ENCODE results near the gene VWA1.
"Not testable (repeated sequence)": the region's sequence is repeated elsewhere in the genome, so short reads cannot be mapped to it uniquely, and the experiment has no call there.

Gene VWA1

DNA sequence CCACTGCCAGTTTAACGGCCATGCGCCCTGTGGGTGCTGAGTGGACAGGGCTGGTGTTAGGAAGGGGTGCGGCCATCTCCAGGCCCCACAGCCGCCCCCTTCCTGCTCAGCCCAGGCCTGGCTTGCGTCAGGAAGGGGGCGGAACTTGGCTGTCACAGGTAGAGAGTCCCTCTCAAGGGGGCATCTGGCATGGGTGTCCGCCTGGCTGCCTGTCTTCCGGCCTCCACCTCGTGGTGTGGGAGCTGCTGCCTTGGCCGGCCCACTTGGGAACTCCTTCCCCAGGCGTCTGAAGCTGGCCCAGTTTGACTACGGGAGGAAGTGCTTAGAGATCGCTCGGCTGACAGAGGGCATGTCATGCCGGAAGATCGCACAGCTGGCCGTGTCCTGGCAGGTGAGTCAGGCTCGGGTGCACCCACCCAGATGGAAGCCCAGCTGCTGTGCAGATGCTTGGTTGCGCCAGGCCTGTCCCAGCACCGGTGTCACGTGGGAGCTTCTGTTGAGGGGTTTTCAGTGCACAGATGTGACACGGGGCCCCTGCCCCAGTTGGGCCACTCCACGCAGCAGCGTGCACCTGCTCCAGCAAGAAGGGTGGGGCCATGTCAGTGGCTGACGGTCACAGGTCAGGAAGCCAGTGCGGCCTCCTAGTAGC, 27.0 kb downstream of the VWA1 start:
- 92 to 94% methylated on average over 25 of the region's 26 CpGs for WGBS, 2 experiments (ENCODE audit: insufficient coverage in 2 of 2)
- Histone ChIP-seq H3K36me3 (ENCODE audit: control insufficient read depth, insufficient read depth, low read length) (no peaks in the 10 kb centered on the region), H3K4me3 (ENCODE audit: extremely low read depth, insufficient read depth, low read length, poor library complexity, severe bottlenecking) (no peak overlapping the region), H3K27ac (ENCODE audit: low read depth, low read length, severe bottlenecking) (no peak overlapping the region), H3K9me3 (ENCODE audit: control insufficient read depth, low read length) (no peaks in the 10 kb centered on the region), H3K4me1 (ENCODE audit: control insufficient read depth, insufficient read depth, low read length, poor library complexity, severe bottlenecking) (no peaks in the 10 kb centered on the region)

GRCh38 chr1:1463312-1463711, 27.8 kb downstream of the VWA1 start:
- H3K9me3 ChIP-seq (ENCODE audit: control insufficient read depth, low read length): no peaks in the 10 kb centered on the region
- no peak overlapping the region for H3K27ac ChIP-seq (ENCODE audit: low read depth, low read length, severe bottlenecking)
- no peaks in the 10 kb centered on the region for H3K4me1 ChIP-seq (ENCODE audit: control insufficient read depth, insufficient read depth, low read length, poor library complexity, severe bottlenecking)
- H3K36me3 ChIP-seq (ENCODE audit: control insufficient read depth, insufficient read depth, low read length): no peaks in the 10 kb centered on the region
- no peak overlapping the region for H3K4me3 ChIP-seq (ENCODE audit: extremely low read depth, insufficient read depth, low read length, poor library complexity, severe bottlenecking)
- WGBS, 2 experiments (ENCODE audit: insufficient coverage in 2 of 2): 94 to 95% methylated on average over 4 to 6 of the region's 7 CpGs

DNA sequence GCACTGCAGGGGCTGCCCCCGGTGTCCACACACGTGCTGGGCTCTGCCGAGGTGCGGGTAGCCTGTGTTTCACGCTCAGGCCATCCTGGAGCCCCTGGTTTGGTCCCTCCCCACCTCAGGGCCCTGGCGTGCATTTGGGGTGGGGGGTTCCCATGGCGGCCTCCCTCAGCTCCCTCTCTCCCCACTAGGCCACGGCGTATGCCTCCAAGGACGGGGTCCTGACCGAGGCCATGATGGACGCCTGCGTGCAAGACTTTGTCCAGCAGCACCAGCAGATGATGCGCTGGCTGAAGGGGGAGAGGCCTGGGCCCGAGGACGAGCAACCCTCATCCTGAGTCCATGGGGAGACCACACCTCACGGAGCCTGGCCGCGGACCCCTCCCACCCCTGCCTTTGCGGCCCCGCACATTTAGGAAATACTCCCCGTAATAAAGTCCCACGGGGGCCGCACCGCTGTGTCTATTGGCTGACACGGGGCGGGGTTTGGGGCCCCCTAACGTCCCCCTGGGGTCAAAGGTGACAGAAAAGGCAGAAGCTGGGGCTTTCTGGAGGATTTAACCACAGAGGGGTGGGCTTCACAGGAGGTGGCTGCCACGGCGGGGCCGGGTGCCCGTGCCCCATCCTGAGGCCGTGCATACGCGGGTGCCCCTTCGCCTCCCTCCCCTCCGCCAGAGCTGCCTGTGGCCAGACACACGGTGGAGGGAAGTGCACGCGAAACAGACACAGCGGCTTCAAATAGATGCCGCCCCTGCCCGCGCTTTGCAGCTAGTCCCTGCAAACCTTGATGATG, 32.9 kb downstream of the VWA1 start:
- WGBS, 2 experiments (ENCODE audit: insufficient coverage in 2 of 2): 94% methylated on average over 7 to 10 of the region's 44 CpGs
- not testable (repeated sequence) for H3K27ac ChIP-seq (ENCODE audit: low read depth, low read length, severe bottlenecking); H3K9me3 ChIP-seq (ENCODE audit: control insufficient read depth, low read length); H3K36me3 ChIP-seq (ENCODE audit: control insufficient read depth, insufficient read depth, low read length); H3K4me1 ChIP-seq (ENCODE audit: control insufficient read depth, insufficient read depth, low read length, poor library complexity, severe bottlenecking); H3K4me3 ChIP-seq (ENCODE audit: extremely low read depth, insufficient read depth, low read length, poor library complexity, severe bottlenecking)

GRCh38 chr1:1470626-1471388, 35.3 kb downstream of the VWA1 start:
- 28 to 33% methylated on average over 11 to 12 of the region's 16 CpGs for WGBS, 2 experiments (ENCODE audit: insufficient coverage in 2 of 2)
- Histone ChIP-seq H3K4me1 (ENCODE audit: control insufficient read depth, insufficient read depth, low read length, poor library complexity, severe bottlenecking) (peaks cover 5% of the 10 kb centered on the region), H3K36me3 (ENCODE audit: control insufficient read depth, insufficient read depth, low read length) (peaks cover 11% of the 10 kb centered on the region), H3K4me3 (ENCODE audit: extremely low read depth, insufficient read depth, low read length, poor library complexity, severe bottlenecking) (peak overlapping the region; percentile 68), H3K9me3 (ENCODE audit: control insufficient read depth, low read length) (no peaks in the 10 kb centered on the region), H3K27ac (ENCODE audit: low read depth, low read length, severe bottlenecking) (peak overlapping the region; percentile 45)

GRCh38 chr1:1471389-1472052, 36.0 kb downstream of the VWA1 start, which contains the start of gene ATAD3B:
Gene ATAD3B (plus strand): TSS chr1:1471765. CDS start chr1:1471885, 120 bp downstream.
- 0% methylated on average over 33 to 55 of the region's 87 CpGs for WGBS, 2 experiments (ENCODE audit: insufficient coverage in 2 of 2)
- Histone ChIP-seq H3K36me3 (ENCODE audit: control insufficient read depth, insufficient read depth, low read length) (peaks cover 15% of the 10 kb centered on the region), H3K27ac (ENCODE audit: low read depth, low read length, severe bottlenecking) (peak within 1 kb of the TSS; percentile 49), H3K4me1 (ENCODE audit: control insufficient read depth, insufficient read depth, low read length, poor library complexity, severe bottlenecking) (peaks cover 5% of the 10 kb centered on the region), H3K9me3 (ENCODE audit: control insufficient read depth, low read length) (no peaks in the 10 kb centered on the region), H3K4me3 (ENCODE audit: extremely low read depth, insufficient read depth, low read length, poor library complexity, severe bottlenecking) (peak within 1 kb of the TSS; percentile 68)

GRCh38 chr1:1472053-1472876, 36.8 kb downstream of the VWA1 start:
- Histone ChIP-seq H3K36me3 (ENCODE audit: control insufficient read depth, insufficient read depth, low read length) (peaks cover 22% of the 10 kb centered on the region), H3K27ac (ENCODE audit: low read depth, low read length, severe bottlenecking) (peak overlapping the region; percentile 49), H3K4me3 (ENCODE audit: extremely low read depth, insufficient read depth, low read length, poor library complexity, severe bottlenecking) (peak overlapping the region; percentile 68)
- H3K9me3 ChIP-seq (ENCODE audit: control insufficient read depth, low read length); H3K4me1 ChIP-seq (ENCODE audit: control insufficient read depth, insufficient read depth, low read length, poor library complexity, severe bottlenecking): not testable (repeated sequence)
- WGBS, 2 experiments (ENCODE audit: insufficient coverage in 2 of 2): 8% methylated on average over 14 to 19 of the region's 65 CpGs

DNA sequence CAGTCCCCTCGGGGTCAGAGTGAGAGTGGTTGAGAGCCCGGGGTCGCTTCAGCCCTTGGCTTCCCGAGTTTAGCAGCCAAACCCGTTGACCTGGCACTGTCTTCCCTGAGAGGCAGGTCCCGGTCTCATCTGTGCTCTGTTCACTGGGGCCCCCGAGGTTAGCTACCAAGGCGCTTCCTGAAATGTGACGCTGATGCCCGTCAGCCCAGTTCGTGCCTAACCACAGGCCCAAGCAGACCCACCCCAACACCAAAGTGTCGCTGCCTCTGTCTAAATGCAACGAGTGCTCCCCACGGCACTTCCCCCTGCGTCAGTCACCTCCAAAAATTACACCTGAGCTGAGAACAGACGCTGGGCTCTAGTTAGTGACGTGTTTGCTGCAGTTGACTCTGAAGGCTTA, 40.5 kb downstream of the VWA1 start:
- not testable (repeated sequence) for H3K27ac ChIP-seq (ENCODE audit: low read depth, low read length, severe bottlenecking); H3K4me1 ChIP-seq (ENCODE audit: control insufficient read depth, insufficient read depth, low read length, poor library complexity, severe bottlenecking); H3K9me3 ChIP-seq (ENCODE audit: control insufficient read depth, low read length); H3K4me3 ChIP-seq (ENCODE audit: extremely low read depth, insufficient read depth, low read length, poor library complexity, severe bottlenecking)
- 95 to 97% methylated on average over 9 to 10 of the region's 17 CpGs for WGBS, 2 experiments (ENCODE audit: insufficient coverage in 2 of 2)
- peaks cover 49% of the 10 kb centered on the region for H3K36me3 ChIP-seq (ENCODE audit: control insufficient read depth, insufficient read depth, low read length)

GRCh38 chr1:1477206-1477605, 41.7 kb downstream of the VWA1 start:
- Histone ChIP-seq H3K27ac (ENCODE audit: low read depth, low read length, severe bottlenecking) (no peak overlapping the region), H3K36me3 (ENCODE audit: control insufficient read depth, insufficient read depth, low read length) (peaks cover 53% of the 10 kb centered on the region), H3K9me3 (ENCODE audit: control insufficient read depth, low read length) (no peaks in the 10 kb centered on the region), H3K4me3 (ENCODE audit: extremely low read depth, insufficient read depth, low read length, poor library complexity, severe bottlenecking) (no peak overlapping the region), H3K4me1 (ENCODE audit: control insufficient read depth, insufficient read depth, low read length, poor library complexity, severe bottlenecking) (peaks cover 5% of the 10 kb centered on the region)
- 93 to 97% methylated on average over 10 to 19 of the region's 22 CpGs for WGBS, 2 experiments (ENCODE audit: insufficient coverage in 2 of 2)

GRCh38 chr1:1479547-1480487, 44.3 kb downstream of the VWA1 start:
- no peak overlapping the region for H3K27ac ChIP-seq (ENCODE audit: low read depth, low read length, severe bottlenecking)
- H3K4me3 ChIP-seq (ENCODE audit: extremely low read depth, insufficient read depth, low read length, poor library complexity, severe bottlenecking): no peak overlapping the region
- H3K9me3 ChIP-seq (ENCODE audit: control insufficient read depth, low read length): no peaks in the 10 kb centered on the region
- 91 to 97% methylated on average over 8 to 21 of the region's 42 CpGs for WGBS, 2 experiments (ENCODE audit: insufficient coverage in 2 of 2)
- no peaks in the 10 kb centered on the region for H3K4me1 ChIP-seq (ENCODE audit: control insufficient read depth, insufficient read depth, low read length, poor library complexity, severe bottlenecking)
- H3K36me3 ChIP-seq (ENCODE audit: control insufficient read depth, insufficient read depth, low read length): peaks cover 65% of the 10 kb centered on the region

Data from mesodermal cell (in vitro differentiated cells).